COR-L47 (cell line): ENCODE data around the gene TEX10.
"Not testable (repeated sequence)": the region's sequence is repeated elsewhere in the genome, so short reads cannot be mapped to it uniquely, and the experiment has no call there.

Experiments
- DNase-seq: peaks from one replicate; lab custom pipeline; 2025; lab: John Stamatoyannopoulos, UW

Gene TEX10

GRCh38 chr9:100352727-100353505, at the start of gene TEX10:
Gene TEX10 (minus strand): TSS chr9:100352942. CDS start chr9:100349363, 3,579 bp downstream.
- DNase-seq, result peak; percentile 88

DNA sequence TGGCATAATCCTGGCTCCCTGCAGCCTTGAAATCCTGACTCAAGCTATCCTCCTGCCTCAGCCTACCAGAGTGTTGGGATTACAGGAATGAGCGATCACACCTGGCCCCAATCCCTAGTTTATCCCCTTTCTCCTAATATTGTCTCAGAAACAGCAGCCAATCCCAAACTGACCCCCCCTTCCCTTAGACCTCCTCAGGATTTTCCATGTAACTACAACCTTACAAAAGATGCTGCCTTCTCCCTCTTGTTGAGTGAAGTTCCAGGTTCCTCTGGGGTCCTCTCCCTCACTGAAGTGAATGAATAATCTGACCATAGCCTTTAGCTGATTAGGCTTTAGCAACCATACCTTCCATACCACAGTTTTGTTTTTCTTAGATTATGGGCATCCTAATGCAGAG, 48.3 kb upstream of the TEX10 start:
- no peak for DNase-seq

GRCh38 chr9:100397529-100398266, 45.0 kb upstream of the TEX10 start:
- DNase-seq, result no peak

DNA sequence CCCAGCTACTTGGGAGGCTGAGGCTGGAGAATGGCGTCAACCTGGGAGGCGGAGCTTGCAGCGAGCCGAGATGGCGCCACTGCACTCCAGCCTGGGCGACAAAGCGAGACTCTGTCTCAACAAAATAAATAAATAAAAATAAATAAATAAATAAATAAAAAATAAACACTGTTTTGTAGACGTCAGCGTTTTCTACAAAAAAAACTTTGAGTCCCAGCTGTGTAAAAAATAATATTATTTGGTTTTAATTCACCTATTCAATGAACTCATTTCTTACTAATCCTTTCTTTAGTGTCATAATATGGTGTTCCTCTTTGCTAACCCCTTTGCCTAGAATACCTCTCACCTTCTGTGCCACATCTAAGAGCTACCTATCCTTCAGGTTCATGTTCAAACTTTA, 44.0 kb upstream of the TEX10 start:
- DNase-seq, result no peak

DNA sequence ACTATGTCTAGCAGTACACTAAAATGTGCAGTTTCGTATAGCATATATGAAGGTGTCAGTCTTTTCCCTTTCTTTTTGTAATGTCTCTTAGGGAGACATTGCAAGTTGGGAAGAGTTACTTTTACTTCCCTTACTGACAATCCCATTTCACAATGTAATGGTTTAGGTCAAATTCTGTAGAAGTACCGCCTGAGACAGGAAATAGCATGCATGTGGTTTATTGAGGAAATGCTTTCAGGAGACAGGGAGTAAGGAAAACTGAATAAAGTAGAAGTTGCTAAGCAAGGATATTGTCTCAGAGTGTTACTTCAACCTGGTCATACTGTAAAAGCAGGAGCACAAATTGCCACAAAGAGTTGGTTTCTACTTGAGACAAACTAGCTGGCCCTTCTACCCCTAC, 42.1 kb upstream of the TEX10 start:
- no peak for DNase-seq

- no peak for DNase-seq
Measured at GRCh38 chr9:100394032-100394695, 41.4 kb upstream of the TEX10 start.

DNA sequence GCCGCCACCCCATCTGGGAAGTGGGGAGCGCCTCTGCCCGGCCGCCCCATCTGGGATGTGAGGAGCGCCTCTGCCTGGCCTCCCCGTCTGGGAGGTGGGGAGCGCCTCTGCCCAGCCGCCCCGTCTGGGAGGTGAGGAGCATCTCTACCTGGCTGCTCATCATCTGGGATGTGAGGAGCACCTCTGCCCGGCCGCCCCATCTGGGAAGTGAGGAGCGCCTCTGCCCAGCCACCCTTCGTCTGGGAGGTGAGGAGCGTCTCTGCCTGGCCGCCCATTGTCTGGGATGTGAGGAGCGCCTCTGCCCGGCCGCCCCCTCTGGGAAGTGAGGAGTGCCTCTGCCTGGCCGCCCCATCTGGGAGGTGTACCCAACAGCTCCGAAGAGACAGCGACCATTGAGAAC, 40.2 kb upstream of the TEX10 start:
- DNase-seq, result not testable (repeated sequence)

DNA sequence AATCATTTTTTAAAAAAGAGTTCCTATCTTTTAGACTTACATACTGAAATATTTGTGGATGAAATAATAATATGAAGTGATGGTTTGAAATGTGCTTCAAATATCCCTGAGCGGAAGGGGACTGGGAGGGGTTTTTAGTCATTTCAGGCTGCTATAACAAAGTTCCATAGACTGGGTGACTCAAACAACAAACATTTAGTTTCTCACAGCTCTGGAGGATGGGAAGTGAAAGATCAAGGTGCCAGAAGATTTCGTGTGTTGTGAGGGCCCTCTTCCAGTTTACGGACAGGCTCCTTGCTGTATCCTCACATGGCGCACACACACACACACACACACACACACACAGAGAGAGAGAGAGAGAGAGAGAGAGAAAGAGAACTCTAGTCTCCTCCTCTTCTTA, 27.1 kb upstream of the TEX10 start:
- no peak for DNase-seq

- no peak for DNase-seq
Measured at GRCh38 chr9:100377015-100377414, 24.3 kb upstream of the TEX10 start.

DNA sequence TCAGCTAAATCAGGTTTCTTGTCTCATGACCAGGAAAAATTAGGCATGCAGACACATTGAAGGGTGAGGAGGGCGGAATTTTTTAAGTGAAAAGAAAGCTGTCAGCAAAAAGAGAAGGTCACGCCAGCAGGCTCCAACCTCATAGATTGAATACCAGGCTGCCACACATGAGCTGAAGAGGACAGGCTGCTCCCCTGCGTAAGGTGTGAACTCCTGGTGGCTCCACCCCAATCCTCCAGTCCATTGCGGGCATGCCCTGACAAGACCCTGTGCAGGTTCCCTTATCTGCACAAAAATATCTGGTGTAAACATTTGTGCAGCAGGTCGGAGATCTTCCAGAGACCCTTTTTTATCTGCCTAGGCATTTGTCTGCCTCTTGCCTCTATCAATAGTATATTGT, 22.9 kb upstream of the TEX10 start:
- DNase-seq, result no peak

GRCh38 chr9:100372648-100373047, 19.9 kb upstream of the TEX10 start:
- DNase-seq, result no peak

DNA sequence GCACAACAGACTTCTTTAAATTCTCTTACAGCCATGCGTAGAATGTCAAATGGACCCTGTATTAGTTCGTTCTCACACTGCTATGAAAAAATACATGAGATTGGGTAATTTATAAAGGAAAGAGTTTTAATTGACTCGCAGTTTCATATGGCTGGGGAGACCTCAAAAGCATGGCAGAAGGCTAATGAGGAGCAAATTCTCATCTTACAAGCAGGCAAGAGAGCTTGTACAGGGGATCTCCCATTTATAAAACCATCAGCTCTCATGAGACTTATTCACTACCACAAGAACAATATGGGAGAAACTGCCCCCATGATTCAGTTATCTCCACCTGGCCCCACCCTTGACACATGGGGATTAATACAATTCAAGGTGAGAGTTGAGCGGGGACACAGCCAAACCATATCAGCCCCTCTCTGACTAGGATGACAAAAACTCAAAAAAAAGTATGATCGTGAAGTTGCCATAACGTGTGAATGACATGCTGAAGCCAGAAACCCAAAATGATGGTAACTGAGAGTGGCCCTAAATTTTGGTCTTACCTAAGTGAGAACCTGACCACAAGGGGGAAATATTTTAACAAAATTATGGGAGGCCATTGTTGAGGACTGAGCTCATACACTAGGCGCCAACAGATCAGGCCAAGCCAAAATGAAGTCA, 17.5 kb upstream of the TEX10 start:
- DNase-seq, result no peak

DNA sequence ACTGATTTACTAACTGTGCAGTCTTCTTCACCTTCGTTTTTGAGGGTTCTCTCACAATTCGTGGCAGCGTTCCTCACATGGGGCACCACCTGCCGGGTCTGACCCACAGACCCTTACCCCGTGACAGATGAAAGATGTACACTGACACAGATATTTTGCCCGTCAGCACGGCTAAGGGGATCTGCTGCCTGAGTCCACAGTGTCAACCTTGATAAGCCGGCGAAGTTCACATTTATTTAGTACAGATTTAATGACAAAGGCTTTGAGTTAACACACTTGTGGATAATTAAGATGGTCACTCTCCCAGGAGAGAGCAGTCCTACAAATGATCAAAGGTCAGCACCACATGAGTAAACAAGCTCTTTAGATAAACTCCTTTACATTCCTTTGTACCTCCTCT, 15.9 kb upstream of the TEX10 start:
- no peak for DNase-seq

DNA sequence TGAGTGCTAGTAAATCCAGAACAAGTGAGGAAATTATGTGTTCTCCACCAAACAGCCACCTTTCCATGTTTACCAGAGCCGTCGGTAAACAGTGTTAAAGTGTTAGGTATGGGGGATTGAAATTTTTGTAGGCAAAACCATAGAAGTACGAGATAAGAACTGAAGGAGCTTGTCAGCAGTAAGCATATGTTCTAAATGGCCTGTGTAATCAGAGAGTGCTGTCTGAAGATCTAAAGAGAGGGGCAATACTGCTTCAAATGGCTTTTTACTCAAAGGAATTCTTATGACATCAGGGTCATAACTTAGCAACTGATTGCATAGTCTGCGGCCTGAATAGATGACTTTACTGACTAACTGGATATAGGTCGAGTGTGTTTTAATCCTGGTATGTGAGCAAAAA, 13.4 kb upstream of the TEX10 start:
- DNase-seq, result no peak

DNA sequence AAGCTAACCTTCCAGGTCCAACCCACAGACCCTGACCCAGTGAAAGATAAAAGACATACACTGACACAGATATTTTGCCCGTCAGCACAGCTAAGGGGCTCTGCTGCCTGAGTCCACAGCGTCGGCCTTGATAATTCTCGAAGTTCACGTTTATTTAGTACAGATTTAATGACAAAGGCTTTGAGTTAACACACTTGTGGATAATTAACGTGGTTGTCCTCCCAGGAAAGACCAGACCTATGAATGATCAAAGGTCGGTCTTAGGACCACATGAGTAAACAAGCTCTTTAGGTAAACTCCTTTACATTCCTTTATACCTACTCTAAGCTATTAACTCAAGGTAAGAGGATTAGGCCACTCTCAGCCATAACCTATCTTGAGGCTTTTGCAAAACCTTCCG, 11.3 kb upstream of the TEX10 start:
- DNase-seq, result no peak

DNA sequence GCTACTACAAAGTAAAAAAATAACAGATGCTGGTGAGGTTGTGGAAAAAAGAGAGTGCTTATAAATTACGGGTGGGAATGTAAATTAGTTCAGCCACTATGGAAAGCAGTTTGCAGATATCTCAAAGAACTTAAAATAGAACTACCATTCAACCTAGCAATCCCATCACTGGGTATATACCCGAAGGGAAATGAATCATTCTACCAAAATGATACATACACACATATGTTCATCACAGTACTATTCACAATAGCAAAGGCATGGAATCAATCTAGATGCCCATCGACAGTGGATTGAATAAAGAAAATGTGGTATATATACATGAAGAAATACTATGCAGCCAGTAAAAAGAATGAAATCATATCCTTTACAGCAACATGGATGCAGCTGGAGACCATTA, 6.3 kb upstream of the TEX10 start:
- no peak for DNase-seq

- DNase-seq, result no peak
Measured at GRCh38 chr9:100357501-100357900, 4.8 kb upstream of the TEX10 start.

GRCh38 chr9:100355561-100355960, 2.8 kb upstream of the TEX10 start:
- DNase-seq, result no peak

GRCh38 chr9:100354121-100354800, 1.5 kb upstream of the TEX10 start:
- DNase-seq, result no peak

- no peak for DNase-seq
Measured at GRCh38 chr9:100352201-100352726, 478 bp downstream of the TEX10 start.

DNA sequence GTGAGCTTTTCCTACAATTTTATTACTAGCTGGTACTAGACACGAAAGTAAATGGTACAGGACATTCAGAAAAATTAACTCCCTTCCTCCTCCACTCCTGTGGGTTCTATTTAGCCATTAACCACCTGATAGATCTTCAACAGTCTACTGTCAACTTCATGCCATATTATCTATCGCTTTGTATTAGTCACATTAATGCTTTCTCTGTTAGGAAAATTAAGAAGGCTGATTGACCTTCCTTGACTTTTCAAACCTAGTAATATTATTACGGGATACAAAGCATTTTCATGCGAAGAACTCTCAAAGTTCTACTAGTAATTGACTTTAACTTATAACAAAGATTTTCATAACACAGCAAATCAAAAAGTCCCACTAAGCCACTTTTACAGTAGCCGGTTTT, 1.2 kb downstream of the TEX10 start:
- no peak for DNase-seq

DNA sequence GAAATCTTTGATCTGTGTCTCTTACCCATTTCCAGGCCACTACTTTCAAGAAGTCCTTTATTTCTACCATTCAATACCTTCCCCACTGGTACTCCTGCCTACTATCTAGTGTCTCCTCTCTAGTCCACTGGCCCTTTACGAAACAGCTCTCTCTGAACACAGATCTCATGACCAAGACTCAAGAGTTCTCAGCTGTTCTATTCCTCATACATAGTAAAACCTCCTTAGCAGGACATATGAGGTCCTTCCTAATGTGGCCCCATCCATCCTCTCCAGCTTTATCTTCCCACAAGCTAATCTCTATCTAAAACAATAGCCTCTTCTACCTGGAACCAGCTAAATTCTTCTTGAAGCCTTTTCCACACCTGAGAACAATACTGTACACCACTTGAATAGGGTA, 2.6 kb downstream of the TEX10 start:
- no peak for DNase-seq
